Adipocyte (in vitro differentiated cells): ENCODE measurements around the gene PRKAR2B.
"Not testable (repeated sequence)": the region's sequence is repeated elsewhere in the genome, so short reads cannot be mapped to it uniquely, and the experiment has no call there.

Experiments
- DNase-seq: peaks from one replicate; pipeline ENCODE4 v3.0.0-alpha.2; 2015; ENCODE audit warnings: low read depth
- H3K27me3 ChIP-seq: replicated peaks from 2 replicates; pipeline ENCODE4 v1.7.0; 2013; ENCODE audit warnings: mild to moderate bottlenecking, low read length, moderate library complexity; ENCODE audit not compliant: control insufficient read depth, insufficient read depth
- H3K36me3 ChIP-seq: 2 replicates; pipeline ENCODE4 v1.7.0; 2013; ENCODE audit warnings: low read length, mild to moderate bottlenecking, moderate library complexity; ENCODE audit not compliant: control insufficient read depth, insufficient read depth, severe bottlenecking
- H3K4me1 ChIP-seq: 2 replicates; pipeline ENCODE4 v1.7.0; 2013; ENCODE audit warnings: mild to moderate bottlenecking, low read length, moderate library complexity; ENCODE audit not compliant: control insufficient read depth, insufficient read depth
- H3K4me3 ChIP-seq: 2 replicates; pipeline ENCODE4 v1.7.0; 2013; ENCODE audit warnings: mild to moderate bottlenecking, low read length, moderate library complexity
- H3K9ac ChIP-seq: 2 replicates; pipeline ENCODE4 v1.7.0; 2013; ENCODE audit warnings: mild to moderate bottlenecking, low read length, moderate library complexity
- H3K9me3 ChIP-seq: 2 replicates; pipeline ENCODE4 v1.7.0; 2013; ENCODE audit warnings: mild to moderate bottlenecking, low read length, moderate library complexity; ENCODE audit not compliant: control insufficient read depth

The PRKAR2B gene

DNA sequence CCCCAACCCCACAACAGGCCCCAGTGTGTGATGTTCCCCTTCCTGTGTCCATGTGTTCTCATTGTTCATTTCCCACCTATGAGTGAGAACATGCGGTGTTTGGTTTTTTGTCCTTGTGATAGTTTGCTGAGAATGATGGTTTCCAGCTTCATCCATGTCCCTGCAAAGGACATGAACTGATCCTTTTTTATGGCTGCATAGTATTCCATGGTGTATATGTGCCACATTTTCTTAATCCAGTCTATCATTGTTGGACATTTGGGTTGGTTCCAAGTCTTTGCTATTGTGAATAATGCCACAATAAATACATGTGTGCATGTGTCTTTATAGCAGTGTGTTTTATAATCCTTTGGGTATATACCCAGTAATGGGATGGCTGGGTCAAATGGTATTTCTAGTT is 10.5 kb downstream of the PRKAR2B start:
- not testable (repeated sequence) for H3K4me3 ChIP-seq, H3K36me3 ChIP-seq, H3K9ac ChIP-seq, H3K4me1 ChIP-seq, DNase-seq, H3K27me3 ChIP-seq, H3K9me3 ChIP-seq

DNA sequence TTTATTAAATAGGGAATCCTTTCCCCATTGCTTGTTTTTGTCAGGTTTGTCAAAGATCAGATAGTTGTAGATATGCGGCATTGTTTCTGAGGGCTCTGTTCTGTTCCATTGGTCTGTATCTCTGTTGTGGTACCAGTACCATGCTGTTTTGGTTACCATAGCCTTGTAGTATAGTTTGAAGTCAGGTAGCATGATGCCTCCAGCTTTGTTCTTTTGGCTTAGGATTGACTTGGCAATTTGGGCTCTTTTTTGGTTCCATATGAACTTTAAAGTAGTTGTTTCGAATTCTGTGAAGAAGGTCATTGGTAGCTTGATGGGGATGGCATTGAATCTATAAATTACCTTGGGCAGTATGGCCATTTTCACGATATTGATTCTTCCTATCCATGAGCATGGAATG is 11.6 kb downstream of the PRKAR2B start:
- H3K27me3 ChIP-seq, H3K9ac ChIP-seq, H3K9me3 ChIP-seq, H3K4me1 ChIP-seq, DNase-seq, H3K4me3 ChIP-seq, H3K36me3 ChIP-seq: not testable (repeated sequence)

DNA sequence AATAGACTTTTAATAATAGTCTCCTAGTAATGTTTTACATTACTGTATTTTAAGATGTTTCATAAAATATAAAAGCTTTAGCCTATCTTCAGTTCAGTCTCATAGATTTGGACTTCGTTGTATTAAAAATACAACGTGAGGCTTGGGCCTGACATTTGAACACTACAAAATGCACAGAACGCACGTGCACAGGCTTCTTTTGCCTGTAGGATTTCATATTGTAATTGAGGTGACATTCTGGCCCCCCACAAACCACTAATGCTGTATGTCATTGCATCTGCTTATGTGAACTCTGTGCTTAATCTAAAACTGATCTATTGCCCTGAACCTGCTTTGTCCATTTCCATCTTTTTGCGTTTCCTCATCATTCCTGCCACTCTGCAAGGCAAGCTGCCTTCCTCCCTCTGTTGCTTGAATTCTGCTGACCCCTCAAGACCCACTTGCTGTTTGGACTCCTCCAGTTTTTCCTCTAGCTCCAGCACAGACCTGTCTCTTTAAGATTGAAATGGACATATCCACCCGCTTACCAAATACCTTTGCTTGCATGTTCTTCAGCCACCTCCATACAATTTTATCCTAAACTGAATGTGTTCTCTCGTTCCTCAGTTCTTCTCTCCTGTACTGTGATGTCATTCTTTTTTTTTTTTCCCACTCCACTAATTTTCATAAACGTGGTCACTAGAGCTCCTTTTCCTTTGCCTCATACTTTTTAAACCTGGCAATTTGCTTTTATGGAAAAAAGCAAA is 12.4 kb downstream of the PRKAR2B start:
- H3K4me3 ChIP-seq: no peak overlapping the region
- DNase-seq: no peak
- H3K4me1 ChIP-seq: peaks cover 4% of the 10 kb centered on the region
- no peak overlapping the region for H3K9ac ChIP-seq
- H3K27me3 ChIP-seq: no peaks in the 10 kb centered on the region
- no peaks in the 10 kb centered on the region for H3K9me3 ChIP-seq
- H3K36me3 ChIP-seq: no peaks in the 10 kb centered on the region

DNA sequence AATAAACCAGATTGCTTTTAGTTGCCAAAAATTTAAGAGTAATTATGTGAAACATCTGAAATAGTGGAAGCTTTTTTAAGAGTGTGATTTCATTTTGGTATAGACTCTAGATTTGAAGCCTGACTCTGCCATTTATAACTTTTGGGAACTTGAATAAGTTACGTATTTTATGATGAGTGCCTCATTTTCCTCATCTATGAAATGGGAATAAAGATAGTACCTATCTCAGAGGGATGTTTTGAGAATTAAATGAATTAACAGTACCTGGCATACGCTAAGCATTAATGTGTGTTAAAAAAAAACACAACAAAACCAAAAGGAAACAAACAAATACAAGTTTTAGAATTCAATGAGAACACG is 12.9 kb downstream of the PRKAR2B start:
- Histone ChIP-seq H3K9ac (no peak overlapping the region), H3K4me1 (peaks cover 6% of the 10 kb centered on the region), H3K9me3 (no peaks in the 10 kb centered on the region), H3K36me3 (no peaks in the 10 kb centered on the region), H3K4me3 (no peak overlapping the region), H3K27me3 (no peaks in the 10 kb centered on the region)
- DNase-seq: no peak

DNA sequence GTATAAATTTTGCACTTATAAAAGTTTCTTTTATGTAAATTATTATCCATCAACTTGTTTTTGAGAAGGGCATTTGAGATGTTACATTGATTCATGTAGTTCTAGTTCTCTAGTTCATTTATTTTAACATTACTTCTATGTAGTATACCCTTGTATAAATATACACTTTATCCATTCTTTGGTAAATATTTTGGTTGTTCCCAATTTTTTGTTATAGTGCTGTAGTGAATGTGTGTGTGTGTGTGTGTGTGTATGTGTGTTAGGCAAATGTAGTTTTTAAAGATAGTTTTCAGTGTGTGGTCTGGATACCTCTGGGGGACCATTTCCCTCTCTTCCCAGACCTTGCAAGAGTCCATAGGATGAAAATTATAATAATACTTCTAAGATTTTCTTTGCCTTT is 15.0 kb downstream of the PRKAR2B start:
- Histone ChIP-seq H3K4me1 (peaks cover 13% of the 10 kb centered on the region), H3K27me3 (no peaks in the 10 kb centered on the region), H3K36me3 (no peaks in the 10 kb centered on the region), H3K9ac (no peak overlapping the region), H3K4me3 (no peak overlapping the region), H3K9me3 (no peaks in the 10 kb centered on the region)
- no peak for DNase-seq

DNA sequence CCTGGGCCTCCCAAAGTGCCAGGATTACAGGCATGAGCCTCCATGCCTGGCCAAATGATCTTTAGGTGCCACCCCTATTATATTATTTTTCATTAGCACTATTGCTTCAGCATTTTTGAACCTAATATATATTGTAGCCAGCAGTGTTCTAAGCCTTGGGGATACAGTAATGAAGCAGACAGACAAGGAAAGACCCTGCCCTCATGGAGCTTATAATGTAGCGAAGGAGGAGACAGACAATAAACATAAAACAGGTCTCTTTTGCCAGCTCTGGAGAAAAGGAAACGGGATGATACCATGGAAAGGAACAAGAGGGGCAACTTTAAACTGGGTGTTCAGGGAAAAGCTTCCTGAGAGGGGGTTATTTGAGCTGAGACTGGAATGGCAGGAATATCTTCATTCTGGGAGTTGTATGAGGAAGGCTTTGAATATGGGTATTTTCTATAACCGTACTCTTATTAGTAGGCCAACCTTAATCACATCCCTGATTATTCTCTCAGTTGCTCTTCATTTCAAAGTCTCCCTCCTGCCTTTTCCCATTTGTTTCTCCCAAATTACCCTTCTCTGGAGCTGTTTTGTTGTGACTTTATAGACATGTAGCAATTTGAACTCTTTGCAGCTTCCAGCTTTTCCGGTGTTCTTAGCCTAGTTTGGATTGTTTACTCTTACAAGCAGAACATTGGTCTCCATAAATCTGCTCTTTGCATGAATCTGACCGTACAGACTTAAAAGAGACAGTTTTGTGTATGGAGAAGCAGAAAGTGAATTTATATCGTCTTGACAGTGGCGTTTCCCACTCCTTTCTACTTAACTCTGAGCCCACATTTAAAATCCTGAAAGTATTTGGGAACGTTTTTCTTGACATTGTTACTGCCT is 19.0 kb downstream of the PRKAR2B start:
- Histone ChIP-seq H3K27me3 (no peaks in the 10 kb centered on the region), H3K4me1 (peaks cover 20% of the 10 kb centered on the region), H3K9ac (no peak overlapping the region), H3K36me3 (no peaks in the 10 kb centered on the region), H3K9me3 (no peaks in the 10 kb centered on the region), H3K4me3 (no peak overlapping the region)
- no peak for DNase-seq

DNA sequence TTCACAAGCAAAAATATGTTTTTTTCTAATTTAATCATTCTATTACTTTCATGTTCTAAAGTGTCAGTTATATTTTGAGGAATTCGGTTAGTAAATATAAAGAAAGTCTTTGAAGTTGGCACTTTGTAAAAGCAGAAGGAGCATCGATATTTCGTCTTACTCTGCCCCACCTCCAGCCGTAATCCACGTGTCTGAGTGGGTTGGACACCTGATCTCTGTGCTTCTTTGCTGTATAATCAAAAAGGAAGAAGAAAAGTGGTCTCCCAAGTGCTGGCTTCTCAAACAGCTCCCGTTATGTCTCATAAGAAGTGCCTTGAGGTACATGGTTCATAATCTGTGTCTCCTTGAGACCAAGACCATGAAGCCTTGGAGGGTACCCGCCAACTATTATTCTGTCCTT is 19.8 kb downstream of the PRKAR2B start:
- DNase-seq: no peak
- Histone ChIP-seq H3K9ac (no peak overlapping the region), H3K36me3 (no peaks in the 10 kb centered on the region), H3K9me3 (no peaks in the 10 kb centered on the region), H3K4me3 (no peak overlapping the region), H3K27me3 (no peaks in the 10 kb centered on the region), H3K4me1 (peaks cover 23% of the 10 kb centered on the region)

DNA sequence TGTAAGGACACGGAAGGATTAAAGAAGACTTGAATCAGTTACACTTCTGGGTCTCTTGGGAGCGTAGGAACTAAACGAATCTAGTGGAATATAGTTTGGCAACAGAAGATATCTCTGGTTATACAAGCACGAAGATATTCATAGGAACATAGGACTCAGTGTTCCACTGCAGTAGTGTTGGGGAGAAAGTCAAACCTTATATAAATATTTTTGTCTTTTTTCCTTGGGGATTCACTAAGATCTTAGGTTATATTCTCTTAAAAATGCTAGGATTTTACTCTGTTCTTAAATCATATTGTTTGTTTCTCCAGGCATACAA is 21.4 kb downstream of the PRKAR2B start:
- Histone ChIP-seq H3K4me1 (peaks cover 26% of the 10 kb centered on the region), H3K9me3 (no peaks in the 10 kb centered on the region), H3K9ac (no peak overlapping the region), H3K27me3 (no peaks in the 10 kb centered on the region), H3K4me3 (no peak overlapping the region), H3K36me3 (no peaks in the 10 kb centered on the region)
- DNase-seq: no peak

DNA sequence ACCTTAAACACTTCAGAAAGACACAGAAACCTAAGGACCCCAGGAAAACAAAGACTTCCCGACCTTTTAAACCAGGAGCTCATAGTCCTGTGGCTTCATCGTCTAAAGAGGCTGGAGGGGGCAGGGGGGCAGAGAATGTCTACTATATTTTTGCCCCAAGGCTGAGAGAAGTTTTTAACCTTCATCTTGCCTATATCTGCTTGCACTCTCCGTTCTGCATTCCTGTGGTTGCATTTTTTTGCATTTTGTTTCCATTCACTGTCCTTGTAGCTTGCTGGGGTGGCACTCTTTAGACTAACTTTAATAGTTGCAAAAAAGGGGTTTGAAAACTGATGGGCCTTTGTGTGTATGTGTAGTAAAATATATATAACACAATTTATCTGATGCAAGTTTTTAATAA is 23.7 kb downstream of the PRKAR2B start:
- no peaks in the 10 kb centered on the region for H3K9me3 ChIP-seq
- H3K4me3 ChIP-seq: no peak overlapping the region
- H3K27me3 ChIP-seq: no peaks in the 10 kb centered on the region
- H3K9ac ChIP-seq: no peak overlapping the region
- peaks cover 20% of the 10 kb centered on the region for H3K4me1 ChIP-seq
- peak; percentile 59 for DNase-seq
- H3K36me3 ChIP-seq: no peaks in the 10 kb centered on the region

DNA sequence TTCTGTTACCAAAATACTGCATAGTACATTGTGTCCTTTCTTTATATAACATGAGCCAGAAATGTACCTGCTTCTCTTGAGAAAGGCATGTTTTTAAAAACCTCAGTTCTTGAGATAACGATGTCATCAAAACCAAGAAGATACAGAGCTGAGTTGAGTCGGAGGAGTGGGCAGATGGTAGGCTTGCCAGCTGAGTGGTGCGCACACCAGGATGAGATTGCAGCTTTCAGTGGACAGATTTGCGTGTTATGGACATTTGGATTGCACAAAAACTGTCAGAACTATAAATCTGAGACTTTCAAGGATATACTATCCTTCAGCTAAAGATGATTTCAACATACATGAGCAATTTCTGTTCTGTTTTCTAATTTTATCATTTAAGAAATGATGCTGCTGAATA is 25.0 kb downstream of the PRKAR2B start:
- Histone ChIP-seq H3K27me3 (no peaks in the 10 kb centered on the region), H3K9me3 (no peaks in the 10 kb centered on the region), H3K36me3 (no peaks in the 10 kb centered on the region), H3K4me1 (peaks cover 13% of the 10 kb centered on the region), H3K9ac (no peak overlapping the region), H3K4me3 (no peak overlapping the region)
- DNase-seq: peak; percentile 20

DNA sequence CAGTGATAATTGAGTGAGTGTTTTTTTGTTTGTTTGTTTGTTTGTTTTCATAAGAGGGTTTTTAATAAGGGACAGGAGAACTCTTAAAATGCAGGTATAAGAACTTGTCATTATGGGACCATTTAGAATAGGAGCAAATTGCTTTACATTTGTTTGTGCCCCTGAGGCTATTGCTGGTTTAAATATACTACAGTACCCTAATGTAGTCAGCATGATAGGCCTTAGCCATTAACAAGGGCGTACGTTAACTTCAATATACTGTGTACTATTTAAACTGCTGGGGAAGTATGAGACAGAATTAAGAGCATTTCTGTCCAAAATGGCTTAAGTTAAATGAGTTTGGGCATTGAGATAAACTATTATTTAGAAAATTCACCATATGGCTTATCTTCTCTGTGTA is 26.2 kb downstream of the PRKAR2B start:
- Histone ChIP-seq H3K36me3 (no peaks in the 10 kb centered on the region), H3K4me3 (no peak overlapping the region), H3K4me1 (peaks cover 11% of the 10 kb centered on the region), H3K27me3 (no peaks in the 10 kb centered on the region), H3K9ac (no peak overlapping the region), H3K9me3 (no peaks in the 10 kb centered on the region)
- no peak for DNase-seq
